KMS-11 (cell line): ENCODE results near the gene ADGRV1.

Experiments used
- H2AFZ ChIP-seq: fragments of 200-600 bp; sonication (generic); 2 replicates; pipeline ENCODE4 v1.6.1; 2016; ENCODE audit warnings: antibody characterized with exemption, mixed run types, low read depth
- H3K27ac ChIP-seq: fragments of 200-600 bp; sonication (generic); 2 replicates; pipeline ENCODE4 v1.6.1; 2016; ENCODE audit warnings: mild to moderate bottlenecking, mixed run types
- H3K27me3 ChIP-seq: fragments of 200-600 bp; sonication (generic); 2 replicates; pipeline ENCODE4 v1.6.1; 2017; ENCODE audit warnings: mild to moderate bottlenecking, low read depth, mixed run types, moderate library complexity; ENCODE audit not compliant: insufficient read depth
- H3K36me3 ChIP-seq: fragments of 200-600 bp; sonication (generic); 2 replicates; pipeline ENCODE4 v1.6.1; 2017; ENCODE audit warnings: mild to moderate bottlenecking, mixed run types; ENCODE audit not compliant: insufficient read depth
- H3K4me1 ChIP-seq: fragments of 200-600 bp; sonication (generic); 2 replicates; pipeline ENCODE4 v1.6.1; 2016; ENCODE audit warnings: mild to moderate bottlenecking, low read depth, mixed run types; ENCODE audit not compliant: poor library complexity, severe bottlenecking
- H3K4me2 ChIP-seq: fragments of 200-600 bp; sonication (generic); 2 replicates; pipeline ENCODE4 v1.7.0; 2016; ENCODE audit warnings: mild to moderate bottlenecking, mixed run types
- H3K4me3 ChIP-seq: fragments of 200-600 bp; sonication (generic); IDR thresholded peaks from 2 replicates; pipeline ENCODE4 v1.6.1; 2017; ENCODE audit warnings: low read depth, low read length, mixed read lengths; ENCODE audit not compliant: insufficient read depth
- H3K79me2 ChIP-seq: fragments of 200-600 bp; sonication (generic); 2 replicates; pipeline ENCODE4 v1.6.1; 2016; ENCODE audit warnings: low read depth, mixed run types; ENCODE audit not compliant: insufficient read depth
- H3K9ac ChIP-seq: fragments of 200-600 bp; sonication (generic); 2 replicates; pipeline ENCODE4 v1.6.1; 2016; ENCODE audit warnings: mild to moderate bottlenecking, mixed run types
- H4K20me1 ChIP-seq: fragments of 200-600 bp; sonication (generic); 2 replicates; pipeline ENCODE4 v1.6.1; 2016; ENCODE audit warnings: mild to moderate bottlenecking, mixed run types; ENCODE audit not compliant: insufficient read depth
- CTCF ChIP-seq: fragments of 200-600 bp; sonication (generic); conservative IDR thresholded peaks from 2 replicates; pipeline ENCODE4 v1.6.1; 2017; ENCODE audit warnings: low read depth, mild to moderate bottlenecking, antibody characterized with exemption, low read length, moderate library complexity, mixed read lengths

ADGRV1 gene

GRCh38 chr5:90866333-90866732 is 307.7 kb downstream of the ADGRV1 start:
- Histone ChIP-seq H3K4me3 (no peak overlapping the region), H3K4me2 (peak overlapping the region; percentile 7; the same call in 1 of the 2 replicates), H3K9ac (no peak overlapping the region), H3K27ac (no peak overlapping the region), H3K36me3 (no peaks in the 10 kb centered on the region), H4K20me1 (no peaks in the 10 kb centered on the region), H3K27me3 (no peaks in the 10 kb centered on the region), H3K4me1 (peaks cover 6% of the 10 kb centered on the region), H3K79me2 (no peaks in the 10 kb centered on the region), H2AFZ (peak overlapping the region; percentile 25; the same call in 1 of the 2 replicates)
- peak; percentile 72 for TF ChIP-seq CTCF

GRCh38 chr5:90866915-90867731 is 308.5 kb downstream of the ADGRV1 start:
- no peak overlapping the region for H3K27ac ChIP-seq
- H4K20me1 ChIP-seq = no peaks in the 10 kb centered on the region
- no peak overlapping the region for H3K4me3 ChIP-seq
- peaks cover 6% of the 10 kb centered on the region for H3K4me1 ChIP-seq
- peak overlapping the region; percentile 7; the same call in 1 of the 2 replicates for H3K4me2 ChIP-seq
- no peaks in the 10 kb centered on the region for H3K27me3 ChIP-seq
- H3K9ac ChIP-seq = no peak overlapping the region
- no peaks in the 10 kb centered on the region for H3K36me3 ChIP-seq
- TF ChIP-seq CTCF = no peak
- H2AFZ ChIP-seq = no peak overlapping the region
- no peaks in the 10 kb centered on the region for H3K79me2 ChIP-seq

- H4K20me1 ChIP-seq = no peaks in the 10 kb centered on the region
- no peak overlapping the region for H3K4me2 ChIP-seq
- H3K79me2 ChIP-seq = no peaks in the 10 kb centered on the region
- H3K9ac ChIP-seq = no peak overlapping the region
- no peaks in the 10 kb centered on the region for H3K27me3 ChIP-seq
- H3K36me3 ChIP-seq = no peaks in the 10 kb centered on the region
- no peak overlapping the region for H3K4me3 ChIP-seq
- H2AFZ ChIP-seq = no peak overlapping the region
- H3K4me1 ChIP-seq = peaks cover 6% of the 10 kb centered on the region
- no peak for TF ChIP-seq CTCF
- no peak overlapping the region for H3K27ac ChIP-seq
These were observed 310.2 kb downstream of the ADGRV1 start for GRCh38 chr5:90868799-90869198.

GRCh38 chr5:90871391-90871991 is 312.9 kb downstream of the ADGRV1 start:
- H3K79me2 ChIP-seq = no peaks in the 10 kb centered on the region
- no peaks in the 10 kb centered on the region for H3K36me3 ChIP-seq
- H4K20me1 ChIP-seq = no peaks in the 10 kb centered on the region
- H3K27ac ChIP-seq = no peak overlapping the region
- H2AFZ ChIP-seq = no peak overlapping the region
- no peak for TF ChIP-seq CTCF
- H3K9ac ChIP-seq = no peak overlapping the region
- H3K4me2 ChIP-seq = no peak overlapping the region
- peaks cover 5% of the 10 kb centered on the region for H3K4me1 ChIP-seq
- H3K4me3 ChIP-seq = no peak overlapping the region
- no peaks in the 10 kb centered on the region for H3K27me3 ChIP-seq
